ENCODE data around the gene NOC2L.

NOC2L gene

GRCh38 chr1:965526-966134 lies 6.6 kb upstream of the NOC2L start:
- H3K27ac ChIP-seq (replicated peaks), result no peak overlapping the region
- TF ChIP-seq CTCF (IDR thresholded peaks at IDR 0.05; ENCODE audit: insufficient read depth, low read length) (no peak), SPI1 (IDR thresholded peaks at IDR 0.05; ENCODE audit: borderline replicate concordance, low read depth) (no peak), GABPA (IDR thresholded peaks at IDR 0.05; ENCODE audit: low read depth) (no peak), POLR2AphosphoS5 (IDR thresholded peaks at IDR 0.05; ENCODE audit: low read depth) (no peak), REST (IDR thresholded peaks at IDR 0.05; ENCODE audit: insufficient replicate concordance, low read depth) (no peak)

GRCh38 chr1:964691-965525 lies 5.9 kb upstream of the NOC2L start:
- H3K4me3 ChIP-seq (replicated peaks; ENCODE audit: insufficient read depth, low read length), result no peak overlapping the region
- no peak overlapping the region for H3K27ac ChIP-seq (replicated peaks)
- TF ChIP-seq SPI1 (IDR thresholded peaks at IDR 0.05; ENCODE audit: borderline replicate concordance, low read depth) (no peak), REST (IDR thresholded peaks at IDR 0.05; ENCODE audit: insufficient replicate concordance, low read depth) (no peak), POLR2AphosphoS5 (IDR thresholded peaks at IDR 0.05; ENCODE audit: low read depth) (no peak), GABPA (IDR thresholded peaks at IDR 0.05; ENCODE audit: low read depth) (no peak), CTCF (IDR thresholded peaks at IDR 0.05; ENCODE audit: insufficient read depth, low read length) (no peak)
- DNase-seq (ENCODE audit: low read depth in 1 of 2, low spot score in 1 of 2), result no peak
- no peaks in the 10 kb centered on the region for H3K27me3 ChIP-seq (ENCODE audit: insufficient read depth, poor library complexity, severe bottlenecking)

More at GRCh38 chr1:965526-966134, 6.6 kb upstream of the NOC2L start:
- Histone ChIP-seq H3K27me3 (ENCODE audit: insufficient read depth, poor library complexity, severe bottlenecking) (peaks cover 3% of the 10 kb centered on the region), H3K4me3 (replicated peaks; ENCODE audit: insufficient read depth, low read length) (no peak overlapping the region)
- no peak for DNase-seq (ENCODE audit: low read depth in 1 of 2, low spot score in 1 of 2)

- Histone ChIP-seq H3K4me3 (replicated peaks; ENCODE audit: insufficient read depth, low read length) (no peak overlapping the region), H3K27me3 (ENCODE audit: insufficient read depth, poor library complexity, severe bottlenecking) (no peaks in the 10 kb centered on the region), H3K27ac (replicated peaks) (no peak overlapping the region)
- DNase-seq (ENCODE audit: low read depth in 1 of 2, low spot score in 1 of 2), result no peak
- TF ChIP-seq SPI1 (IDR thresholded peaks at IDR 0.05; ENCODE audit: borderline replicate concordance, low read depth), result no peak
- TF ChIP-seq GABPA (IDR thresholded peaks at IDR 0.05; ENCODE audit: low read depth), result no peak
- no peak for TF ChIP-seq CTCF (IDR thresholded peaks at IDR 0.05; ENCODE audit: insufficient read depth, low read length)
- no peak for TF ChIP-seq REST (IDR thresholded peaks at IDR 0.05; ENCODE audit: insufficient replicate concordance, low read depth)
- TF ChIP-seq POLR2AphosphoS5 (IDR thresholded peaks at IDR 0.05; ENCODE audit: low read depth), result no peak
Measured at GRCh38 chr1:963746-964525, 4.9 kb upstream of the NOC2L start.
